ENCODE data around the gene NXT1.

The NXT1 gene

GRCh38 chr20:23391707-23392310 lies 41.2 kb downstream of the NXT1 start:
- DNase-seq (ENCODE audit: low read depth in 2 of 2), result no peak

- DNase-seq (ENCODE audit: low read depth in 2 of 2), result no peak
Measured at GRCh38 chr20:23393996-23394775, 43.6 kb downstream of the NXT1 start.

GRCh38 chr20:23396950-23397627 lies 46.5 kb downstream of the NXT1 start:
- DNase-seq (ENCODE audit: low read depth in 2 of 2), result no peak

GRCh38 chr20:23397961-23398360 lies 47.4 kb downstream of the NXT1 start:
- DNase-seq (ENCODE audit: low read depth in 2 of 2), result no peak

- no peak for DNase-seq (ENCODE audit: low read depth in 2 of 2)
Measured at GRCh38 chr20:23399568-23400241, 49.1 kb downstream of the NXT1 start.

- DNase-seq (ENCODE audit: low read depth in 2 of 2), result no peak
Measured at GRCh38 chr20:23401051-23401450, 50.5 kb downstream of the NXT1 start.

GRCh38 chr20:23403751-23404150 lies 53.2 kb downstream of the NXT1 start:
- no peak for DNase-seq (ENCODE audit: low read depth in 2 of 2)

- DNase-seq (ENCODE audit: low read depth in 2 of 2), result no peak
Measured at GRCh38 chr20:23404196-23404595, 53.6 kb downstream of the NXT1 start.

Measured in activated CD8-positive, alpha-beta memory T cell treated with anti-CD3 and anti-CD28 coated beads for 4 hours (primary cell).